Esophagus squamous epithelium (tissue), 5 donors: ENCODE data around the gene SORD. TPM values are rescaled to one million over a fixed set of nuclear protein-coding genes. Genes with fewer than 3 reads are reported as not detected.
"Not testable (repeated sequence)": the region's sequence is repeated elsewhere in the genome, so short reads cannot be mapped to it uniquely, and the experiment has no call there.

Experiments used
- DNase-seq: peaks from one replicate; lab custom pipeline; 2025; lab: John Stamatoyannopoulos, UW
- H3K27ac ChIP-seq, 4 donors: fragments of 200-600 bp; sonication (generic); one replicate each; pipeline ENCODE4 v1.5.1; 2016 to 2019; ENCODE audit warnings: mild to moderate bottlenecking in 1 of 4
- H3K27me3 ChIP-seq, 4 donors: fragments of 200-600 bp; sonication (generic); 1 replicate in 3 of 4; 2 replicates in 1 of 4; pipeline versions ENCODE4 v1.5.1 to v1.6.0; 2017 to 2021; ENCODE audit warnings: antibody characterized with exemption in 1 of 4
- H3K36me3 ChIP-seq, 3 donors: fragments of 200-600 bp; sonication (generic); one replicate each; pipeline ENCODE4 v1.5.1; 2016 to 2019
- H3K4me1 ChIP-seq, 3 donors: fragments of 200-600 bp; sonication (generic); one replicate each; pipeline ENCODE4 v1.5.1; 2017 to 2019
- H3K4me3 ChIP-seq, 4 donors: fragments of 200-600 bp; sonication (generic); 1 replicate in 3 of 4; 2 replicates in 1 of 4; pipeline ENCODE4 v1.5.1; 2016 to 2019; ENCODE audit warnings: mild to moderate bottlenecking in 2 of 4, moderate library complexity in 1 of 4
- H3K9me3 ChIP-seq, 3 donors: fragments of 200-600 bp; sonication (generic); one replicate each; pipeline ENCODE4 v1.5.1; 2016 to 2019
- CTCF ChIP-seq, 6 experiments: fragments of 450-650 bp in 4 of 6; fragments of 200-600 bp in 2 of 6; sonication (generic) in 2 of 6; IDR thresholded peaks; one replicate each; pipeline ENCODE4 v1.5.1; 2016 to 2019; ENCODE audit warnings: antibody characterized with exemption in 6 of 6, mild to moderate bottlenecking in 4 of 6, moderate library complexity in 4 of 6
- POLR2A ChIP-seq, 4 donors: fragments of 450-650 bp; IDR thresholded peaks; one replicate each; pipeline ENCODE4 v1.6.1; 2017; ENCODE audit warnings: antibody characterized with exemption in 4 of 4, mild to moderate bottlenecking in 4 of 4, moderate library complexity in 3 of 4
- WGBS, 2 donors: methylation state at CpG; one replicate each; pipeline ENCODE4 v1.1.5; 2018; 5-methylcytosine and 5-hydroxymethylcytosine counted together
- intact Hi-C: fragments of 100-400 bp; cut with DNase I; formaldehyde crosslinking; loops from one replicate; pipeline ENCODE4 v1.15.0; 2022
- total RNA-seq, 4 donors: library from RNA; depleted of rRNA; stranded (reverse); fragments of >200 nt; gene quantifications; one replicate each; pipeline ENCODE4 v1.1.0, GENCODE V29; 2016
- donor health status: DM: yes; HTN: yes; CAD: no.

The SORD gene
- total RNA-seq, 4 donors from 2014 or later, result 26.3 to 39.3 (median 31.0) TPM

GRCh38 chr15:45099549-45100165, 76.7 kb downstream of the SORD start:
- no peak overlapping the region for H3K4me3 ChIP-seq
- no peaks in the 10 kb centered on the region for H3K27me3 ChIP-seq
- no peak for DNase-seq
- TF ChIP-seq POLR2A (IDR thresholded peaks at IDR 0.05), result no peak
- no peak for TF ChIP-seq CTCF (IDR thresholded peaks at IDR 0.05)
- H3K27ac ChIP-seq, result no peak overlapping the region
- peaks cover 0 to 7% (median 0%) of the 10 kb centered on the region in 3 donors for H3K4me1 ChIP-seq
- no peaks in the 10 kb centered on the region for H3K9me3 ChIP-seq
- WGBS, 2 donors, result 80 to 88% methylated on average over 16 to 21 of the region's 23 CpGs
- intact Hi-C loops, result no loop called here
- H3K36me3 ChIP-seq, result no peaks in the 10 kb centered on the region

- H3K9me3 ChIP-seq, result no peaks in the 10 kb centered on the region
- no peak for TF ChIP-seq POLR2A (IDR thresholded peaks at IDR 0.05)
- TF ChIP-seq CTCF (IDR thresholded peaks at IDR 0.05), result no peak
- H3K27me3 ChIP-seq, result peaks cover 0 to 6% (median 0%) of the 10 kb centered on the region in 4 donors
- DNase-seq, result no peak
- H3K27ac ChIP-seq, result no peak overlapping the region
- no peak overlapping the region for H3K4me3 ChIP-seq
- H3K36me3 ChIP-seq, result peaks cover 0 to 3% (median 0%) of the 10 kb centered on the region in 3 donors
- intact Hi-C loops, result no loop called here
- H3K4me1 ChIP-seq, result peaks cover 0 to 11% (median 0%) of the 10 kb centered on the region in 3 donors
- WGBS, 2 donors, result 54 to 64% methylated on average over 5 of the region's 7 CpGs
These were observed 78.1 kb downstream of the SORD start for GRCh38 chr15:45100884-45101625.

- peaks cover 0 to 3% (median 0%) of the 10 kb centered on the region in 3 donors for H3K36me3 ChIP-seq
- TF ChIP-seq CTCF (IDR thresholded peaks at IDR 0.05) (no peak), POLR2A (IDR thresholded peaks at IDR 0.05) (no peak)
- peaks cover 0 to 11% (median 0%) of the 10 kb centered on the region in 3 donors for H3K4me1 ChIP-seq
- H3K4me3 ChIP-seq, result no peak overlapping the region
- peaks cover 0 to 11% (median 0%) of the 10 kb centered on the region in 4 donors for H3K27me3 ChIP-seq
- DNase-seq, result no peak
- intact Hi-C loops, result no loop called here
- H3K9me3 ChIP-seq, result no peaks in the 10 kb centered on the region
- WGBS, 2 donors, result 81 to 92% methylated on average over 6 to 8 of the region's 12 CpGs
- H3K27ac ChIP-seq, result no peak overlapping the region
These were observed 78.8 kb downstream of the SORD start for GRCh38 chr15:45101749-45102148.

GRCh38 chr15:45102226-45102625, 79.2 kb downstream of the SORD start:
- Histone ChIP-seq H3K4me1 (peaks cover 0 to 11% (median 0%) of the 10 kb centered on the region in 3 donors), H3K27ac (no peak overlapping the region), H3K27me3 (peaks cover 0 to 11% (median 0%) of the 10 kb centered on the region in 4 donors), H3K9me3 (no peaks in the 10 kb centered on the region), H3K36me3 (peaks cover 0 to 3% (median 0%) of the 10 kb centered on the region in 3 donors), H3K4me3 (no peak overlapping the region)
- 85 to 100% methylated on average over 1 to 4 of the region's 6 CpGs for WGBS, 2 donors
- no peak for TF ChIP-seq CTCF (IDR thresholded peaks at IDR 0.05)
- no peak for TF ChIP-seq POLR2A (IDR thresholded peaks at IDR 0.05)
- intact Hi-C loops, result no loop called here
- no peak for DNase-seq

- H3K36me3 ChIP-seq, H3K27ac ChIP-seq, H3K4me3 ChIP-seq, intact Hi-C loops, H3K9me3 ChIP-seq, DNase-seq: not testable (repeated sequence)
- WGBS, 2 donors, result 67 to 100% methylated on average over 1 of the region's 9 CpGs
- Histone ChIP-seq H3K4me1 (peaks cover 0 to 11% (median 0%) of the 10 kb centered on the region in 3 donors), H3K27me3 (peaks cover 0 to 24% (median 0%) of the 10 kb centered on the region in 4 donors)
These were observed 81.2 kb downstream of the SORD start for GRCh38 chr15:45104170-45104569.
